Stimulated activated CD4-positive, alpha-beta T cell treated with anti-CD3 and anti-CD28 coated beads, TNF-alpha, amount 100 ng/mL, for 48 hours (primary cell): ENCODE results near the gene ORM1.

Experiments
- DNase-seq, 3 donors: peaks; one replicate each; pipeline ENCODE4 v3.0.0-alpha.2; 2020; ENCODE audit warnings: low read depth in 3 of 3

ORM1 gene

DNA sequence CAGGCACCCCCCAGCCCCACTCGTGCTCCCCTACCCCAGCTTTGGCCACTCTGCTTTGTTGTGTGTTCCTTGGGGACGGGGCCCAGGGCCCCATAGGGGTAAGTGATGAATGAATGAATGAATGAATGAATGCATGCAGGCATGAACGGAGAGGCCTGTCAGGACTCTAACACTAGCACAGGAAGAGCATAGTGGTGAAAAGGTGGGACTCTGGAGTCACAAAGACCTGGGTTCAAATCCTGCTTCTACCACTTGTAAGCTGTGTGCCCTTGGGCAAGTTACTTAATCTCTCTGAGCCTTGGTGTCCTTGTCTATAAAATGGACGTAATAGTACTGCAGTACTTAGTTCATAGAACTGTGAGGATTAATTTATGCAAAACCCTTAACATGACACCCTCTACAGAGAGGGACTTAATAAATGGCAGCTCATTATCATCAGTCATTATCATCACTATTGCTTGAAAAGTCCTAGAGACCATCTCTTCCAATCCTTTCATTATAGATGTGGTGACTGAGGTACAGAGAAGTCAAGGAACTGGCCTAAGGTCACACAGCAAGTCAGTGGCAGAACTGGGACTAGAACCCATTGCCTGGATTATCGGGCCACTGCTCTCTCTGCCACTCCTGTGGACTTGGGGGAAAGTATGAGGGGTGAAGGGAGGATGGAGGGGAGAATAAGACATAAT, 20.0 kb downstream of the ORM1 start:
- DNase-seq: no peak

- no peak for DNase-seq
Measured at GRCh38 chr9:114343471-114344187, 20.7 kb downstream of the ORM1 start.

- DNase-seq: no peak
Measured at GRCh38 chr9:114344188-114344566, 21.3 kb downstream of the ORM1 start.

DNA sequence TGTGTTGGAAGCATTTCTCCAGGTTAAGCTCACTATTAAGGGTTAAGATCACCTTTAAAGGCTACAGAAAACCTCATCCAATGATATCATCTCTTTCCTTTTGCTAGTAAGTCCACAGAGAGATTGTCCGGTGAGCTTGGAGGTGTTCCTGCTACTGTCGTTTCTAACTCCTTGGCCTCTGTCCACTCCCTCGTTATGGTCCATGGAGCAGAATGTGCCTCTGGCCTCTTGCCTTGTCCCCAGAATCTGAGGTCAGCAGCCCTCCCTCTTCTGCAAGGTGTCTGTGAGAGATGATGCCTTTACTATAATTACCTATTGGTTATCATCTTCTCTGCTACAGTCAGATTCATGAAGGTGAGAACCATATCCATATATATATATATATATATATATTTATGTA, 21.8 kb downstream of the ORM1 start:
- DNase-seq: no peak

- no peak for DNase-seq
Measured at GRCh38 chr9:114345493-114346065, 22.7 kb downstream of the ORM1 start.

DNA sequence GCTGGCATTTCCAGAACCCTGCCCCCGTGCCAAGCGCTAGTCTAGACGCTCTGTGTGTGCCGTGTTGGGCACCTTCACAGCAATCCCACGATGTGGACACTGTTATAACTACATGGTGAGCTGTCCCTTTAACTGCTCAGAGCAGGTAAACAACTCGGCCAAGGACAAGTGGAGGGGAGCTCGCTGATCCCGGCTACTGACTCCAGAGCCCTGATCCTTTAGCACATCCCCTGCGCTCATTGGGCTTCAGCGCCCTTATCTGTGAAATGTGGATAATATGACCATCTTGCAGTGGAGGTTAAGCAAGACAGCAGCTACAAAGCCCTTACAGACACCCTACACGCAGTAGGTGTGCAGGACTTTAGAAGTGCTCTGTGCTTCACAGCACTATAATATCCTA, 23.2 kb downstream of the ORM1 start:
- DNase-seq: no peak

- DNase-seq: no peak
Measured at GRCh38 chr9:114347675-114348074, 24.8 kb downstream of the ORM1 start.

GRCh38 chr9:114348261-114348905, 25.5 kb downstream of the ORM1 start:
- DNase-seq: no peak

GRCh38 chr9:114348906-114349482, 26.1 kb downstream of the ORM1 start:
- DNase-seq: peak; percentile 83 to 92 (median 91)

DNA sequence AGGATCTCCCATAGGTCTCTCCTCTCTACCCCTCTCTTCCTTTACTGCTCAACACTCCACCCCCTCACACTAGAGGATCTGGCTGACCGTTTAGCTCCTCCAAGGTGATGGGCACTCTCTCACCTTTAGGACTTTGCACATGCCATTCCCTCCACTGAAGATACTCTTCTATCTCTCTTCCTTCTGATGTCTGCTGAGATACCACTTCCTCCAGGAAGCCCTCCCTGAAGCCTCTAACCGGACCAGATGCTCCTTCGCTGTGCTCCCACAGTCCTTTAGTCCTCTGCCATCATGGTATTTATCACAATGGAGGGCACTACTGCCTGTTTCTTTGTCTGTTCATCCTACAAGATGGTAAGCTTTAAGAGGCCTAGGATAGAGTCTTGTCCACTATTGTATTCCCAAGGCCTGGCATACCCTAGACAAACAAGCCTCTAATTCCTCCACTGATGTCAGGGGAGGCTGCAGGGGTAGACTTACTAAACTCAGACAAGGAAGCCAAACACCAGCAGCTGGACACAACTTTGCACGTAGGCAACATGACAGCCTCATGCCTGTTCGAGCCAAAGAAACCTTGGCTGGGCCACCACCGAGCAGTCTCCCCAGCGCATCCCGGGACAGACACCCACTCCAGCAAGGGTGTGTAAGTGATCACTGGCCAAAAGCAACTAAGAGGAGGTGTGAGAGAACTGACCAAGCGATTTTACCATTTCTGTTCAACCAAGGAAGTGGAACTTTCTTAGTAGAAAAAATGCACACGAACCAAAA, 27.0 kb downstream of the ORM1 start:
- DNase-seq: no peak

GRCh38 chr9:114350636-114351401, 27.9 kb downstream of the ORM1 start:
- no peak for DNase-seq

DNA sequence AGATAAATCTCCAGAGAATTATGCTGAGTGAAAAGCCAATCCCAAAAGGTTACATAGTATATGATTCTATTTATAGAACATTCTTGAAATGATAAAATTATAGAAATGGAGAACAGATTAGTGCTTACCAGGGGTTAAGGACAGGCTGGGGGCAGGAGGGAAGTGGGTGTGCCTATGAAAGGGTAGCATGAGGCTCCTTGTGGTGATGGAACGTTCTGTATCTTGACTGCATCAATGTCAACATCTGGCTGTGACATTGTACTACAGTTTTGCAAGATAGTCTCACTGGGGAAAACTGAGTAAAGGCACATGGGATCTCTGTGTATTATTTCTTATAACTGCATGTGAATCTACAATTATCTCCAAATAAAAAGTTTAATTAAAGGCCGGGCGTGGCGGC, 29.0 kb downstream of the ORM1 start:
- DNase-seq: no peak

DNA sequence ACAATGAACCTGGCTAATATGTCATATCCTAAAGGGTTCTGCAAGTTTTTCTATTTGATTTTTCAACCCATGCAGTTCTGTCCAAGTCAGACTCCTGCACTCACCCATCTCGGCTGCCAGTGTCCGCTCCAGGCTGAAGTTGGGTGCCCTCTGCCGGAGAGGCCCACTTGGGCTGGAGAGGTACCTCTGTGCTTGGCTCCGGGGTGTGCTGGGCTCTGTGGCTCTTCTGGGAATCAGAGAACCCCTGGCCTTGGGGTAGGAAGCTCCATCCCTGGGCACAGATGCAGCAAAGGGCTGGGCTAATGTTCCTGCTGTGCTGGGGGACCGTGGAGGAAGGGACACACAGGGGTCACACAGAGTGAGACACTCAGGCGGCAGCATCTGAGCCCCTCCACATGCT, 32.9 kb downstream of the ORM1 start:
- DNase-seq: no peak

DNA sequence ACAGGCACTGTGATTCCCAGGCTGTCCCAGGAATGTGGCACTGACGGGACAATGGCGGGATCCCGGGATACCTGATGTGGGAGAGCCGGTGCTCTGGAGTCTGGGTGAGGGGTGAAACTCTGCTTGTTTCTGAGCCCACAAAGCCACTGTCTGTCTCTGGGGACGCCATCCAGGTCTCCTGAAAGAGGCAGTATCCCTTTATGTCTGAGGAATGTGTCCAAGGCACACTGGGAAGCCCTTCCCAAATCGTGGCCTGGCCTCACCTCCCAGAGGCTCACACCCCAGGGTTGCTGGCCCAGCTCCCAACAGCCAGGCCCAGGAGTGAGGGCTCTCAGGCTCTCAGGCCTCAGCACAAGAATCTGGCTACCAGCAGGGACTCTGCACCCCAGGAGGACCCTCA, 33.9 kb downstream of the ORM1 start:
- no peak for DNase-seq

DNA sequence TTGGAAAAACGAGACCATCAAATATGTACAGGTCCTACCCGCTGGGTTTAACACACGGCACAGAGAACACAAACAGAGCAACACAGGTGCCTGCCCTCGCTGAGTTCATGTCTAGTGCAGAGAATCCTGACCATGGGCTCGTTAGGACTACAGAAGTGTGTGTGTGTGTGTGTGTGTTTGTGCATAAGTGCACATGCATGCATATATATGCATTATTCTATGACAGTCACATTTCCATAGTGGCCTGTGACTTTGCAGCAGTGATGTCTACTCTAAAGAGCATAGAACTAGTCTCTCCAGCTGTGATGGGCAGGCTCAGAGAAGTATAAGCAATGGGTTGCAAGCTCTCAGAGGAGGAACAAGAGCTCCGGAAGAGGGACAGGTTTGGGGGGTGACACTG, 34.5 kb downstream of the ORM1 start:
- no peak for DNase-seq

- no peak for DNase-seq
Measured at GRCh38 chr9:114357911-114358328, 35.0 kb downstream of the ORM1 start.

DNA sequence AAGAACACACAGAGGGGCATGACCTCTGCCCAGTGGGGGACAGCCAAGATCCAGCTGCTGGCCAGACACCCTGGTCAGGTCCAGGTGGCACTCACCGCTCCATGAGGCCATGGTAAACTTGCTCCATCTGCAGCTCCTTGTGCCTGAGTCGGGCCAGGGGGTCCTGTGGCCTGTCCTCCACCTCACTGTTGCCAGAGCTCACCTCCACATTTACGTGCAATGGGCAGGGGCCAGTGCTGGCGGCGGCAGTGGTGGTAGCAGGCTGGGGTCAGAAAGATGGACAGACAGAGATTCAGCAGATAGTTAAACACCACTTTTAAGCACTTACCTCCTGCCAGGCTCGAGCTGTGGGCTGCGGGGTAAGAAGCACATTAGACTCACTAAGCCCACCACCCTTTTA, 36.9 kb downstream of the ORM1 start:
- DNase-seq: no peak

DNA sequence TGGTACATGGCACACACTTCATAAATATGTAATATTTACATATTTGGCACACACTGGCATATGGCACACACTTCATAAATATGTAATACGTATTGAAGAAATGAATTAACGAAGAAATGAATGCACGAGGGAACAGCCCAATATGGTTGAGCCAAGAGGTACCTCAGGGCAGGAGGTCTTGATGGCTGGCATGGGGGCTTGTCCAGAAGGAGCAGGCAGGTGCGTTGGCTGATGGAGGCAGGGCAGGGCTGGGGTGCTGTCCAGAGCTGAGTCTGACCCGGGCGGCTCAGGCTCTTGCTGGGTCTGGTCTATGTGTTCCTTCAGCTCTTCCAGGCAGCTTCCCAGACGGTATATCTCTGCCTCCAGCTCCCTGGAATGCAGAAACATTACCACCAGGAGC, 38.6 kb downstream of the ORM1 start:
- DNase-seq: no peak

DNA sequence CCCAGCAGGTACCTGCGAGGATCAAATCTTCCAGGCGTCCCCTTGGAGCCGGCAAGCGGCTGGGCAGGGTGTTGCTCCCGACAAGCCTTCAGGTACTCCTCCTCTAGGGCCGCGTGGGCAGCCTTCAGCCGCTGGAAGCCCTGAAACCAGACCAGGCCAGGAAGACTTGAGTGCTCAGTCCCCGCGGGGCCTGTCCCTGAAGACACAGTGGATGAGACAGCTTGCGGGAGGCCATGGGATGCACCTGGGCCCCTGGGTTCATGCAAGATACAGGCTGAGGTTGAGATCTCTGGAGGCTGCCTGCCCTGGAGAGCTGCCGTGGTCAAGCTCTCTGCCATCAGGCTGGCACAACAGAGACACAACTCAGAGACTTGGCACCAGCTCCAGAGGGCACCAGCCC, 39.5 kb downstream of the ORM1 start:
- DNase-seq: no peak

- no peak for DNase-seq
Measured at GRCh38 chr9:114363424-114363823, 40.5 kb downstream of the ORM1 start.
